Measurements from ENCODE around the gene NAPSA. TPM values are rescaled to one million over a fixed set of nuclear protein-coding genes. Genes with fewer than 3 reads are reported as not detected.

NAPSA gene
- total and polyA plus RNA-seq, 8 donors: 21.2 to 3,296 (median 39.3) TPM

- intact Hi-C loops (cut with DNase I): no loop called here
- Histone ChIP-seq H3K27ac (no peak overlapping the region), H3K9me3 (no peaks in the 10 kb centered on the region), H3K4me3 (no peak overlapping the region), H3K27me3 (peaks cover 29 to 58% of the 10 kb centered on the region in 2 donors), H3K36me3 (no peaks in the 10 kb centered on the region), H3K4me1 (no peaks in the 10 kb centered on the region)
- DNase-seq: no peak
- ATAC-seq: no peak
- no peak for TF ChIP-seq CTCF (IDR thresholded peaks at IDR 0.05)
These were observed 48.3 kb downstream of the NAPSA start for GRCh38 chr19:50317115-50317514.

GRCh38 chr19:50315773-50316448 lies 49.5 kb downstream of the NAPSA start:
- DNase-seq: peak in 1 of 4 donors; percentile 50

DNA sequence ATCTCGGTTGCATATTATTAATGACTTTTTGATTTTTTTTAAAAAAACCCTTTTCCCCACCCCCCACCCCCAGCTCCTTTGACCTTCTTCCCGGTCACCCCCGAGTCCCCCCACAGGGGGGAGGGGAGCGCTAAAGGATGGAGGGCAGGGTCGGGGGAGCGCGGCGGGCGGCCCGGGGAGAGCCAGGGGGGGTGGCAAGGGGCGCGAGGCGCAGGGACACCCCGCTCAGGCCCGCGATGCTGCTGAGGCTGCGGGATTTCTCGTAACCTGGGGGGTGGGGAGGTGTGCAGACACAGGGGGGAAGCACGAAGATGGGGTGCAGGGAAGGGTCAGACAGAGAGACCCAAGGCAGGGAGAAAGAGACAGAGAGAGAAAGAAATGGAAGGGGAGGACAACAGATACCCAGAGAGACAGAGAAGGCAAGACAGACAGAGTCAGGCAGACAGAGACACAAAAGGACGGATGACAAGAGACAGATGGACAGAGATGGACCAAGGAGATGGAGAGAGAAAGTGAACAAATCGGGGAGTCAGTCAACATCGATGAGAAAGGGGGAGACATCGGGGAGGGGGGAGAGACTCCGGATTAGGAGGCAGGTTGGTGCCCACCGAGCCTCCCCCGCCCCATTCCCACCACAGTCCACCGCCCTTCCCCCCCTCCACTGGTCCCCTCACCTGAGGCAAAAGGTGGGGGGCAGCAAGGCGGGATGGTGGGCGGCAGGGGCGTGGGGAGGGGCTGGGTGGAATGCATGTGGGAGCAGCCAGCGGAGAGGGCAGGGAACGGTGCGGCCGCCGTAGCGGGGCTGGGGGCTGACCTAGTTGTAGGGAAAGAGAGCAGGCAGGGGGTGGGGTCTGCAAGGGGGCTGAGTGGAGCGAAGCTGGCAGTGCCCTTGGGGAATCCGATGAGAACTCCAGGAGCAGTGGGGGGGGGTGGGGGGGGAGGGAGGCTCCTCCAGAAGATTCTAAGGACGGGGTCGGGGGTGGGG lies 50.4 kb downstream of the NAPSA start:
- Histone ChIP-seq H3K27me3 (peaks cover 32 to 79% of the 10 kb centered on the region in 2 donors), H3K4me3 (no peak overlapping the region), H3K9me3 (no peaks in the 10 kb centered on the region), H3K4me1 (no peaks in the 10 kb centered on the region), H3K27ac (no peak overlapping the region), H3K36me3 (no peaks in the 10 kb centered on the region)
- intact Hi-C loops (cut with DNase I): no loop called here
- ATAC-seq (no peak), DNase-seq (peak in 1 of 4 donors; percentile 71)
- TF ChIP-seq CTCF (IDR thresholded peaks at IDR 0.05): no peak

More at GRCh38 chr19:50315773-50316448, 49.5 kb downstream of the NAPSA start:
- H3K36me3 ChIP-seq: no peaks in the 10 kb centered on the region
- no peak overlapping the region for H3K4me3 ChIP-seq
- intact Hi-C loops (cut with DNase I): no loop called here
- H3K9me3 ChIP-seq: no peaks in the 10 kb centered on the region
- ATAC-seq: no peak
- TF ChIP-seq CTCF (IDR thresholded peaks at IDR 0.05): no peak
- H3K27ac ChIP-seq: no peak overlapping the region
- no peaks in the 10 kb centered on the region for H3K4me1 ChIP-seq
- peaks cover 32 to 70% of the 10 kb centered on the region in 2 donors for H3K27me3 ChIP-seq

GRCh38 chr19:50313812-50314536 lies 51.5 kb downstream of the NAPSA start:
- ATAC-seq: peak; percentile 60

More at GRCh38 chr19:50313812-50314536, 51.5 kb downstream of the NAPSA start:
- Histone ChIP-seq H3K9me3 (no peaks in the 10 kb centered on the region), H3K4me1 (no peaks in the 10 kb centered on the region), H3K4me3 (no peak overlapping the region), H3K36me3 (peaks cover 0 to 6% of the 10 kb centered on the region in 2 donors), H3K27me3 (peaks cover 32 to 81% of the 10 kb centered on the region in 2 donors), H3K27ac (no peak overlapping the region)
- intact Hi-C loops (cut with DNase I): no loop called here
- TF ChIP-seq CTCF (IDR thresholded peaks at IDR 0.05): no peak
- peak in 1 of 4 donors; percentile 58 for DNase-seq

Data from left lung (tissue), 10 donors.